H1 (cell line): ENCODE results near the gene ADGRB3. TPM values are rescaled to one million over a fixed set of nuclear protein-coding genes. Genes with fewer than 3 reads are reported as not detected.

Experiments used
- CTCF ChIA-PET: fragments of 300-600 bp; sonication (Branson Sonifier 250); formaldehyde crosslinking; loops from one replicate; lab custom pipeline; 2021; ENCODE audit not compliant: partially characterized antibody; lab: Charles Lee
- POLR2A ChIA-PET: fragments of 300-600 bp; sonication (Branson Sonifier 250); formaldehyde crosslinking; loops from one replicate; lab custom pipeline; 2021; ENCODE audit warnings: inconsistent platforms; ENCODE audit not compliant: partially characterized antibody; lab: Charles Lee
- DNase-seq, 2 experiments: peaks; one replicate each; pipeline versions ENCODE4 v3.0.0 to v3.0.0-alpha.2; 2010 to 2022; ENCODE audit warnings: low spot score in 2 of 2, low read depth in 1 of 2, mixed read lengths in 1 of 2
- FAIRE-seq: peaks from 2 replicates; lab custom pipeline; 2011; peaks lifted over from hg19 to GRCh38; lab: Jason Lieb, UNC
- H2AFZ ChIP-seq: 2 replicates; pipeline ENCODE4 v1.8.1; 2012; ENCODE audit warnings: low read length, inconsistent platforms
- H2AK5ac ChIP-seq: 2 replicates; pipeline ENCODE4 v1.6.1; 2013; ENCODE audit warnings: low read depth, low read length
- H2BK120ac ChIP-seq: replicated peaks from 2 replicates; pipeline ENCODE3; 2013; ENCODE audit warnings: low read depth, low read length, inconsistent platforms
- H2BK12ac ChIP-seq: 2 replicates; pipeline ENCODE4 v1.6.1; 2013; ENCODE audit warnings: low read depth, low read length
- H2BK15ac ChIP-seq: 2 replicates; pipeline ENCODE4 v1.6.1; 2013; ENCODE audit warnings: low read length
- H2BK20ac ChIP-seq: 2 replicates; pipeline ENCODE4 v1.6.1; 2013; ENCODE audit warnings: low read length
- H2BK5ac ChIP-seq: 2 replicates; pipeline ENCODE4 v1.6.1; 2013; ENCODE audit warnings: low read depth, low read length
- H3K14ac ChIP-seq: 2 replicates; pipeline ENCODE4 v1.6.1; 2013; ENCODE audit warnings: inconsistent platforms; ENCODE audit not compliant: insufficient read length
- H3K18ac ChIP-seq: 2 replicates; pipeline ENCODE4 v1.6.1; 2013; ENCODE audit warnings: low read length; ENCODE audit errors: extremely low read depth
- H3K23ac ChIP-seq: 2 replicates; pipeline ENCODE4 v1.6.1; 2013; ENCODE audit warnings: inconsistent platforms; ENCODE audit not compliant: insufficient read length
- H3K23me2 ChIP-seq: 2 replicates; pipeline ENCODE4 v1.6.1; 2013; ENCODE audit warnings: low read depth, low read length
- H3K27ac ChIP-seq: 2 replicates; pipeline ENCODE4 v1.6.1; 2011; ENCODE audit warnings: low read depth, low read length, inconsistent platforms
- H3K27me3 ChIP-seq, 4 experiments: replicated peaks in 1 of 4; 1 replicate in 1 of 4; 2 replicates in 3 of 4; pipeline versions ENCODE4 v1.6.1 to v1.8.1; 2011 to 2013; ENCODE audit warnings: low read length in 3 of 4, mild to moderate bottlenecking in 3 of 4, inconsistent platforms in 2 of 4, mixed read lengths in 2 of 4, moderate library complexity in 1 of 4; ENCODE audit not compliant: control insufficient read depth in 3 of 4, insufficient read depth in 3 of 4; ENCODE audit errors: extremely low read depth in 1 of 4
- H3K36me3 ChIP-seq, 4 experiments: 2 replicates each; pipeline versions ENCODE4 v1.6.1 to v1.8.1; 2011 to 2013; ENCODE audit warnings: mild to moderate bottlenecking in 4 of 4, low read length in 3 of 4, moderate library complexity in 2 of 4, control low read depth in 1 of 4, inconsistent platforms in 1 of 4; ENCODE audit not compliant: insufficient read depth in 4 of 4, control insufficient read depth in 2 of 4
- H3K4ac ChIP-seq: replicated peaks from 2 replicates; pipeline ENCODE3; 2013; ENCODE audit warnings: low read length, low read depth, mixed read lengths, inconsistent platforms; ENCODE audit not compliant: insufficient read length
- H3K4me1 ChIP-seq, 4 experiments: replicated peaks in 1 of 4; 1 replicate in 1 of 4; 2 replicates in 3 of 4; pipeline versions ENCODE4 v1.6.1 to v1.8.1; 2011 to 2013; ENCODE audit warnings: low read length in 3 of 4, inconsistent platforms in 2 of 4, mixed read lengths in 1 of 4; ENCODE audit not compliant: insufficient read depth in 4 of 4, control insufficient read depth in 3 of 4
- H3K4me2 ChIP-seq, 2 experiments: 2 replicates each; pipeline versions ENCODE4 v1.6.1 to v1.8.1; 2011 to 2013; ENCODE audit warnings: low read depth in 2 of 2, low read length in 2 of 2, control low read depth in 1 of 2, inconsistent platforms in 1 of 2, mild to moderate bottlenecking in 1 of 2; ENCODE audit not compliant: insufficient read depth in 1 of 2
- H3K4me3 ChIP-seq, 4 experiments: fragments of 200-600, 300-600 bp in 1 of 4; sonication (generic), shearing (Covaris generic), sonication (Bioruptor Twin) in 1 of 4; 2 replicates each; pipeline versions ENCODE4 v1.5.1 to v1.8.1; 2011 to 2016; ENCODE audit warnings: low read length in 4 of 4, low read depth in 3 of 4, control low read depth in 2 of 4, inconsistent platforms in 2 of 4, mild to moderate bottlenecking in 2 of 4, mixed read lengths in 1 of 4, moderate library complexity in 1 of 4; ENCODE audit not compliant: insufficient read depth in 2 of 4; ENCODE audit errors: extremely low read depth in 1 of 4
- H3K56ac ChIP-seq: replicated peaks from 2 replicates; pipeline ENCODE3; 2013; ENCODE audit warnings: low read depth, mild to moderate bottlenecking, mixed read lengths, low read length, inconsistent platforms; ENCODE audit not compliant: insufficient read length
- H3K79me1 ChIP-seq: 2 replicates; pipeline ENCODE4 v1.6.1; 2013; ENCODE audit warnings: low read depth, low read length, control low read depth
- H3K79me2 ChIP-seq, 2 experiments: 2 replicates each; pipeline versions ENCODE4 v1.6.1 to v1.8.1; 2012 to 2013; ENCODE audit warnings: low read length in 2 of 2, mild to moderate bottlenecking in 2 of 2, inconsistent platforms in 1 of 2; ENCODE audit not compliant: insufficient read depth in 2 of 2, control insufficient read depth in 1 of 2
- H3K9ac ChIP-seq, 4 experiments: replicated peaks in 1 of 4; 1 replicate in 1 of 4; 2 replicates in 3 of 4; pipeline versions ENCODE4 v1.6.1 to v1.8.1; 2011 to 2013; ENCODE audit warnings: low read depth in 3 of 4, low read length in 3 of 4, control low read depth in 2 of 4, mild to moderate bottlenecking in 2 of 4, moderate library complexity in 2 of 4, inconsistent platforms in 1 of 4; ENCODE audit errors: extremely low read depth in 1 of 4
- H3K9me3 ChIP-seq, 2 experiments: 2 replicates each; pipeline versions ENCODE4 v1.6.1 to v1.8.1; 2012 to 2013; ENCODE audit warnings: mild to moderate bottlenecking in 2 of 2, moderate library complexity in 2 of 2, control low read depth in 1 of 2, inconsistent platforms in 1 of 2, low read depth in 1 of 2, low read length in 1 of 2, mixed read lengths in 1 of 2; ENCODE audit not compliant: insufficient read depth in 2 of 2
- H4K20me1 ChIP-seq, 2 experiments: replicated peaks in 1 of 2; 2 replicates each; pipeline versions ENCODE3 to v1.8.1; 2011 to 2013; ENCODE audit warnings: inconsistent platforms in 2 of 2, low read length in 2 of 2, mild to moderate bottlenecking in 1 of 2; ENCODE audit not compliant: insufficient read depth in 2 of 2, control insufficient read depth in 1 of 2
- H4K5ac ChIP-seq: 2 replicates; pipeline ENCODE4 v1.6.1; 2013; ENCODE audit warnings: low read length, low read depth, mixed read lengths, inconsistent platforms; ENCODE audit not compliant: insufficient read length
- H4K8ac ChIP-seq: 2 replicates; pipeline ENCODE4 v1.8.0; 2013; ENCODE audit warnings: mild to moderate bottlenecking, moderate library complexity, low read length, inconsistent platforms; ENCODE audit not compliant: insufficient read depth; ENCODE audit errors: extremely low read depth
- H4K91ac ChIP-seq: replicated peaks from 2 replicates; pipeline ENCODE3; 2013; ENCODE audit warnings: low read length, mixed read lengths, inconsistent platforms; ENCODE audit not compliant: insufficient read length
- ASH2L ChIP-seq: fragments of 200-600, 300-600 bp; sonication (generic); IDR thresholded peaks from one replicate; pipeline ENCODE4 v1.7.1; 2017; ENCODE audit warnings: low read length
- BRCA1 ChIP-seq: IDR thresholded peaks from 2 replicates; pipeline ENCODE4 v1.6.1; 2012; ENCODE audit warnings: low read depth, low read length, improper control_type of control experiment
- CHD2 ChIP-seq: IDR thresholded peaks from 2 replicates; pipeline ENCODE4 v1.6.1; 2012; ENCODE audit warnings: low read length, improper control_type of control experiment
- CTCF ChIP-seq, 3 experiments: IDR thresholded peaks; 1 replicate in 2 of 3; 2 replicates in 1 of 3; pipeline versions ENCODE4 v1.5.1 to v1.6.1; 2011; ENCODE audit warnings: low read length in 3 of 3, mild to moderate bottlenecking in 3 of 3, inconsistent platforms in 2 of 3, low read depth in 1 of 3, moderate library complexity in 1 of 3; ENCODE audit not compliant: insufficient read depth in 1 of 3; ENCODE audit errors: control extremely low read depth in 1 of 3
- HDAC6 ChIP-seq: IDR thresholded peaks from one replicate; pipeline ENCODE4 v1.7.1; 2012; ENCODE audit warnings: low read depth, mild to moderate bottlenecking, inconsistent platforms, low read length, moderate library complexity
- KDM5A ChIP-seq: fragments of 200-600 bp; IDR thresholded peaks from 2 replicates; pipeline ENCODE4 v1.7.1; 2012; ENCODE audit warnings: mild to moderate bottlenecking, low read length, inconsistent platforms, mixed read lengths
- NRF1 ChIP-seq: IDR thresholded peaks from 2 replicates; pipeline ENCODE4 v1.6.1; 2011; ENCODE audit warnings: mild to moderate bottlenecking, low read depth, low read length, improper control_type of control experiment
- polyA plus RNA-seq, 7 experiments: library from polyadenylated mRNA; depleted of rRNA in 3 of 7; stranded (reverse) in 5 of 7; unstranded in 2 of 7; fragments of >200 nt in 5 of 7; fragments of 200-250 nt in 2 of 7; gene quantifications; 1 replicate in 5 of 7; 2 replicates in 1 of 7; 4 replicates in 1 of 7; pipeline versions ENCODE4 v1.2.1 to v1.2.3, GENCODE V29; 2011 to 2013; ENCODE audit warnings: missing spikeins in 2 of 7, mixed read lengths in 2 of 7
- total RNA-seq: library from RNA; stranded (reverse); fragmentation: NEBNext Ultra II Directional; extraction: Animal tissue kit (Norgen Biotek cat#: 25700); gene quantifications from 2 replicates; pipeline ENCODE4 v1.2.1, GENCODE V29; 2021
- TF ChIP-seq, protein P1 (sequence below): IDR thresholded peaks from 2 replicates; pipeline ENCODE4 v1.6.1; 2012; ENCODE audit warnings: low read length, inconsistent platforms

ADGRB3 gene
- total and polyA plus RNA-seq, 2 of the 8 experiments (the other 6 are each of a cell fraction or from before 2014, with no cell fraction given) = 0.35 to 1.2 TPM

- no peak for TF ChIP-seq NRF1
Observed at GRCh38 chr6:68701159-68701558, 66.1 kb downstream of the ADGRB3 start (continued).

GRCh38 chr6:68704485-68704884 is 69.4 kb downstream of the ADGRB3 start:
- no peak overlapping the region for H2BK20ac ChIP-seq
- H2AK5ac ChIP-seq = no peak overlapping the region
- H3K4me2 ChIP-seq = no peak overlapping the region
- H2AFZ ChIP-seq = no peak overlapping the region
- no peak overlapping the region for H2BK120ac ChIP-seq
- no peak overlapping the region for H2BK12ac ChIP-seq
- DNase-seq = no peak
- H4K8ac ChIP-seq = no peak overlapping the region
- H4K91ac ChIP-seq = no peak overlapping the region
- no peak overlapping the region for H3K27ac ChIP-seq
- no peak overlapping the region for H3K14ac ChIP-seq
- no peak for FAIRE-seq
- CTCF ChIA-PET = interaction anchor here (0.7 to 2.0 kb wide), 3 partner anchors 10 to 68 kb away, joined by 3 to 5 read pairs (median 3); no protein-coding TSS in a partner anchor
- H3K18ac ChIP-seq = no peak overlapping the region
- no peak overlapping the region for H3K4ac ChIP-seq
- TF ChIP-seq, protein P1, sequence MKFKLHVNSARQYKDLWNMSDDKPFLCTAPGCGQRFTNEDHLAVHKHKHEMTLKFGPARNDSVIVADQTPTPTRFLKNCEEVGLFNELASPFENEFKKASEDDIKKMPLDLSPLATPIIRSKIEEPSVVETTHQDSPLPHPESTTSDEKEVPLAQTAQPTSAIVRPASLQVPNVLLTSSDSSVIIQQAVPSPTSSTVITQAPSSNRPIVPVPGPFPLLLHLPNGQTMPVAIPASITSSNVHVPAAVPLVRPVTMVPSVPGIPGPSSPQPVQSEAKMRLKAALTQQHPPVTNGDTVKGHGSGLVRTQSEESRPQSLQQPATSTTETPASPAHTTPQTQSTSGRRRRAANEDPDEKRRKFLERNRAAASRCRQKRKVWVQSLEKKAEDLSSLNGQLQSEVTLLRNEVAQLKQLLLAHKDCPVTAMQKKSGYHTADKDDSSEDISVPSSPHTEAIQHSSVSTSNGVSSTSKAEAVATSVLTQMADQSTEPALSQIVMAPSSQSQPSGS = no peak
- TF ChIP-seq HDAC6 = no peak
- no peak for TF ChIP-seq KDM5A
- TF ChIP-seq BRCA1 = no peak
- no peak for TF ChIP-seq CHD2
- no peak for TF ChIP-seq CTCF (IDR thresholded peaks at IDR 0.05; ENCODE audit: control extremely low read depth in 1 of 3, insufficient read depth in 1 of 3, low read depth in 1 of 3, low read length in 3 of 3)
- no peak for TF ChIP-seq ASH2L
- TF ChIP-seq, all 59 proteins: peak for 0
- Histone ChIP-seq H3K4me3 (no peak overlapping the region), H4K20me1 (no peaks in the 10 kb centered on the region), H3K4me1 (no peaks in the 10 kb centered on the region; a peak in 1 of 7 replicates), H2BK5ac (no peak overlapping the region), H3K9me3 (no peaks in the 10 kb centered on the region), H3K9ac (no peak overlapping the region), H4K5ac (no peak overlapping the region), H3K23ac (no peak overlapping the region), H3K79me1 (no peaks in the 10 kb centered on the region), H3K23me2 (no peaks in the 10 kb centered on the region), H3K27me3 (no peaks in the 10 kb centered on the region), H3K36me3 (no peaks in the 10 kb centered on the region), H3K79me2 (no peaks in the 10 kb centered on the region), H2BK15ac (no peak overlapping the region), H3K56ac (no peak overlapping the region)
- POLR2A ChIA-PET = no interaction called here
